GM18873 (cell line): ENCODE results near the gene DCP2.

Experiments used
- ATAC-seq: cut with Tn5 transposase; IDR thresholded peaks from one replicate; pipeline ENCODE4 v1.9.1; 2021; ENCODE audit warnings: mild to moderate bottlenecking, moderate library complexity, moderate number of reproducible peaks; ENCODE audit not compliant: unreplicated experiment, low FRiP score

DCP2 gene

GRCh38 chr5:112965733-112966306 lies 10.8 kb upstream of the DCP2 start:
- no peak for ATAC-seq

GRCh38 chr5:112967520-112968083 lies 9.0 kb upstream of the DCP2 start:
- ATAC-seq, result no peak

- no peak for ATAC-seq
Measured at GRCh38 chr5:112968411-112969106, 8.0 kb upstream of the DCP2 start.

- ATAC-seq, result no peak
Measured at GRCh38 chr5:112971276-112971675, 5.3 kb upstream of the DCP2 start.

- ATAC-seq, result no peak
Measured at GRCh38 chr5:112973036-112973435, 3.6 kb upstream of the DCP2 start.

- ATAC-seq, result no peak
Measured at GRCh38 chr5:112973904-112974303, 2.7 kb upstream of the DCP2 start.

GRCh38 chr5:112974901-112975300 lies 1.7 kb upstream of the DCP2 start:
- ATAC-seq, result no peak

- no peak for ATAC-seq
Measured at GRCh38 chr5:112975721-112976431, 722 bp upstream of the DCP2 start.

GRCh38 chr5:112977440-112977861 lies 853 bp downstream of the DCP2 start:
- ATAC-seq, result no peak

- ATAC-seq, result no peak
Measured at GRCh38 chr5:112978836-112979235, 2.2 kb downstream of the DCP2 start.

GRCh38 chr5:112979723-112980122 lies 3.1 kb downstream of the DCP2 start:
- ATAC-seq, result no peak

GRCh38 chr5:112983363-112983762 lies 6.8 kb downstream of the DCP2 start:
- no peak for ATAC-seq

- no peak for ATAC-seq
Measured at GRCh38 chr5:112986224-112986623, 9.6 kb downstream of the DCP2 start.

- peak; percentile 83 for ATAC-seq
Measured at GRCh38 chr5:112995764-112996618, 19.4 kb downstream of the DCP2 start.

- ATAC-seq, result no peak
Measured at GRCh38 chr5:112996830-112997374, 20.3 kb downstream of the DCP2 start.

- no peak for ATAC-seq
Measured at GRCh38 chr5:112998296-112998695, 21.7 kb downstream of the DCP2 start.

GRCh38 chr5:113000466-113000865 lies 23.9 kb downstream of the DCP2 start:
- no peak for ATAC-seq

GRCh38 chr5:113002423-113002822 lies 25.8 kb downstream of the DCP2 start:
- ATAC-seq, result no peak

- no peak for ATAC-seq
Measured at GRCh38 chr5:113003763-113004162, 27.2 kb downstream of the DCP2 start.

GRCh38 chr5:113005454-113005853 lies 28.9 kb downstream of the DCP2 start:
- ATAC-seq, result no peak
